ENCODE data around the gene SPATA18.

DNA sequence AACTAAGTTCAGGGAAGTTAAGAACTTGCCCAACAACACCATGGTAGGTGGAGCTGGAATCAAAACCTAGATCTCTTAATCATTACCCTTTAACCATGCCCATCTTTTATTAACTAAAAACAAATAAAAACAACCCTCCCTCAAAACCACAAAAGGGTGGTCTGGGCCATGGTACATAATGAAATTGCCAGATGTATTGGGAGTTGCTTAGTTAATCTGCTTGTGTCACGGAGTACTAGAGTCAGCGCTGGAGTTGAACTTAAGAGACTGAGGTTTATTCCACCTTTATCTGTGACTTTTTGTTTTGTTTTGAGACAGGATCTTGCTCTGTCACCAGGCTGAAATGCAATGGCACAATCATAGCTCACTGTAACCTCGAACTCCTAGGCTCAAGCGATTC lies 44.2 kb upstream of the SPATA18 start:
- TF ChIP-seq, protein P1, sequence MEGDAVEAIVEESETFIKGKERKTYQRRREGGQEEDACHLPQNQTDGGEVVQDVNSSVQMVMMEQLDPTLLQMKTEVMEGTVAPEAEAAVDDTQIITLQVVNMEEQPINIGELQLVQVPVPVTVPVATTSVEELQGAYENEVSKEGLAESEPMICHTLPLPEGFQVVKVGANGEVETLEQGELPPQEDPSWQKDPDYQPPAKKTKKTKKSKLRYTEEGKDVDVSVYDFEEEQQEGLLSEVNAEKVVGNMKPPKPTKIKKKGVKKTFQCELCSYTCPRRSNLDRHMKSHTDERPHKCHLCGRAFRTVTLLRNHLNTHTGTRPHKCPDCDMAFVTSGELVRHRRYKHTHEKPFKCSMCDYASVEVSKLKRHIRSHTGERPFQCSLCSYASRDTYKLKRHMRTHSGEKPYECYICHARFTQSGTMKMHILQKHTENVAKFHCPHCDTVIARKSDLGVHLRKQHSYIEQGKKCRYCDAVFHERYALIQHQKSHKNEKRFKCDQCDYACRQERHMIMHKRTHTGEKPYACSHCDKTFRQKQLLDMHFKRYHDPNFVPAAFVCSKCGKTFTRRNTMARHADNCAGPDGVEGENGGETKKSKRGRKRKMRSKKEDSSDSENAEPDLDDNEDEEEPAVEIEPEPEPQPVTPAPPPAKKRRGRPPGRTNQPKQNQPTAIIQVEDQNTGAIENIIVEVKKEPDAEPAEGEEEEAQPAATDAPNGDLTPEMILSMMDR (IDR thresholded peaks at IDR 0.05) = no peak
- TF ChIP-seq POLR2A (IDR thresholded peaks at IDR 0.05) = no peak
- TF ChIP-seq POLR2AphosphoS5 (IDR thresholded peaks at IDR 0.05) = no peak

Measured in breast epithelium (tissue), 3 donors.